Measurements from ENCODE around the gene EBF3. TPM values are rescaled to one million over a fixed set of nuclear protein-coding genes. Genes with fewer than 3 reads are reported as not detected.

The EBF3 gene
- total RNA-seq, 1 donor from 2014 or later: 1.2 TPM

DNA sequence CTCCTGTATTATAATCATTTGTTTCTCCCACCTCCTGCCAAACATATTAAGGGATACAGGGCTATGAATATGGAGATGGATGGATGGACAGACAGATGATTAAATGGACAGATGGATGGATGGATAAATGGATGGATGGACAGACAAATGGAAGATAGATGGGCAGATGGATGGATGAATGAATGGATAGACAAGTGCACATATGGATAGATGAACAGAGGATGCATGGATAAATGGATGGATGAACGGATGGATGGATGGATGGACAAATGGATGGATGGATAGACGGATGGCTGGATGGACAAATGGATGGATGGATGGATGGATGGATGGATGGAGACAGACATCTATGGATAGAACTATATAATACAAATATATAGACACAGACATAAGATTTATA, 59.8 kb downstream of the EBF3 start:
- no peak overlapping the region for H3K27ac Mint-ChIP-seq

DNA sequence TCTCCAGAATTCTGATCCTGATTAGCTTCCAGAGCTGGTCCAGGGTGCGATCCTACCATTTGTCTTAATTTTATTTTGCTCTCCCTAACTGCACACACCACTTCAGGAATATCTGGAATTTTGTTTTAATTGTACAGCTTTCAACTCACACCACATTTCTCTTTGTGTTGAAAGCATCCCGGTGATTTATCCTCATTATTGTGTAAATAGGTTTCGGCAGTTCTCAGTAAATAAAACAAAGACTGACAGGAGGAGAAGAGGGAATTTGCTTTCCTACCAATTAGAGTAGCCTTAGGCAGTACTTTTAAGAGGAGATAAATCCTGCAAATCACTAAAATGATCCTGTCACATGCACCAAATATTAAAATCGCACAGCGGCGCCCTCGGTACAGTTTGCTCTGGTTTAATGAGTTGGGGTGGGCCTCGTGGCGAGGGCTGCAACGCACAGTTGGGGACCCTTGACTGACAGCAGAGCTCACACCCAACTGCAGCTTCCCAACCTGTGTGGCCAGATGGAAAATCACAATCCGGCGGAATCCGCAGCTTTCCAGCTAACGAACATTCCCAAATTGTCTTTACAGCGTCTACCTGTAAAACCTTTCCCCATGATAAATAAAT, 62.6 kb downstream of the EBF3 start:
- TF ChIP-seq, protein P1, sequence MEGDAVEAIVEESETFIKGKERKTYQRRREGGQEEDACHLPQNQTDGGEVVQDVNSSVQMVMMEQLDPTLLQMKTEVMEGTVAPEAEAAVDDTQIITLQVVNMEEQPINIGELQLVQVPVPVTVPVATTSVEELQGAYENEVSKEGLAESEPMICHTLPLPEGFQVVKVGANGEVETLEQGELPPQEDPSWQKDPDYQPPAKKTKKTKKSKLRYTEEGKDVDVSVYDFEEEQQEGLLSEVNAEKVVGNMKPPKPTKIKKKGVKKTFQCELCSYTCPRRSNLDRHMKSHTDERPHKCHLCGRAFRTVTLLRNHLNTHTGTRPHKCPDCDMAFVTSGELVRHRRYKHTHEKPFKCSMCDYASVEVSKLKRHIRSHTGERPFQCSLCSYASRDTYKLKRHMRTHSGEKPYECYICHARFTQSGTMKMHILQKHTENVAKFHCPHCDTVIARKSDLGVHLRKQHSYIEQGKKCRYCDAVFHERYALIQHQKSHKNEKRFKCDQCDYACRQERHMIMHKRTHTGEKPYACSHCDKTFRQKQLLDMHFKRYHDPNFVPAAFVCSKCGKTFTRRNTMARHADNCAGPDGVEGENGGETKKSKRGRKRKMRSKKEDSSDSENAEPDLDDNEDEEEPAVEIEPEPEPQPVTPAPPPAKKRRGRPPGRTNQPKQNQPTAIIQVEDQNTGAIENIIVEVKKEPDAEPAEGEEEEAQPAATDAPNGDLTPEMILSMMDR (IDR thresholded peaks at IDR 0.05; ENCODE audit: unreplicated experiment): no peak
- H3K27ac Mint-ChIP-seq: no peak overlapping the region
- no peaks in the 10 kb centered on the region for H3K9me3 Mint-ChIP-seq
- H3K27me3 Mint-ChIP-seq (ENCODE audit: low read depth): peaks cover 67% of the 10 kb centered on the region
- no peaks in the 10 kb centered on the region for H3K36me3 Mint-ChIP-seq
- DNase-seq (ENCODE audit: low spot score in 2 of 2, unreplicated experiment in 2 of 2): no peak
- peaks cover 2% of the 10 kb centered on the region for H3K4me1 Mint-ChIP-seq
- no peak overlapping the region for H3K4me3 Mint-ChIP-seq

More for the DNA sequence above, 59.8 kb downstream of the EBF3 start:
- TF ChIP-seq, protein P1 (IDR thresholded peaks at IDR 0.05; ENCODE audit: unreplicated experiment): no peak
- H3K4me3 Mint-ChIP-seq: no peak overlapping the region
- H3K4me1 Mint-ChIP-seq: peaks cover 2% of the 10 kb centered on the region
- H3K36me3 Mint-ChIP-seq: no peaks in the 10 kb centered on the region
- DNase-seq (ENCODE audit: low spot score in 2 of 2, unreplicated experiment in 2 of 2): no peak
- H3K27me3 Mint-ChIP-seq (ENCODE audit: low read depth): peaks cover 49% of the 10 kb centered on the region
- no peaks in the 10 kb centered on the region for H3K9me3 Mint-ChIP-seq

DNA sequence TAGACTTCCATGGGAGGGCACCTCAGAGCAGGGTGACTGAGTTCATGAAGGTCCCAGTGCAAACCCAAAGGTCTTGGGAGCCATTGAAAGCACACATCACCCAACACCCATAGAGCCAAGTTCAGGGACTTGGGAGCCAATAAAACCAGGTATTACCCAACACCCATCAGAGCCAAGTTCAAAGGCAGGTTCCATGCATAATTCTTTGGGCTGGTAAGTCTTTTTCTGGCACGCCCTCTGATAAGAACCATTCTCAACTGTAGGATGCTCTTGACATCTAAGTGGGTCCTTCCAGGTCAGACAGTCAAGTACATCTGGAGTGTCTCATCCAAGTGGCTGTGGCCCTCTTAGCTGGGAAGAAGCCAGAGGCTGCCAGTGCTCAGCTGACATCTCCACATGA, 63.2 kb downstream of the EBF3 start:
- peaks cover 70% of the 10 kb centered on the region for H3K27me3 Mint-ChIP-seq (ENCODE audit: low read depth)
- no peak overlapping the region for H3K4me3 Mint-ChIP-seq
- TF ChIP-seq, protein P1 (IDR thresholded peaks at IDR 0.05; ENCODE audit: unreplicated experiment): no peak
- no peaks in the 10 kb centered on the region for H3K36me3 Mint-ChIP-seq
- peaks cover 2% of the 10 kb centered on the region for H3K4me1 Mint-ChIP-seq
- H3K9me3 Mint-ChIP-seq: no peaks in the 10 kb centered on the region
- no peak overlapping the region for H3K27ac Mint-ChIP-seq
- DNase-seq (ENCODE audit: low spot score in 2 of 2, unreplicated experiment in 2 of 2): no peak

DNA sequence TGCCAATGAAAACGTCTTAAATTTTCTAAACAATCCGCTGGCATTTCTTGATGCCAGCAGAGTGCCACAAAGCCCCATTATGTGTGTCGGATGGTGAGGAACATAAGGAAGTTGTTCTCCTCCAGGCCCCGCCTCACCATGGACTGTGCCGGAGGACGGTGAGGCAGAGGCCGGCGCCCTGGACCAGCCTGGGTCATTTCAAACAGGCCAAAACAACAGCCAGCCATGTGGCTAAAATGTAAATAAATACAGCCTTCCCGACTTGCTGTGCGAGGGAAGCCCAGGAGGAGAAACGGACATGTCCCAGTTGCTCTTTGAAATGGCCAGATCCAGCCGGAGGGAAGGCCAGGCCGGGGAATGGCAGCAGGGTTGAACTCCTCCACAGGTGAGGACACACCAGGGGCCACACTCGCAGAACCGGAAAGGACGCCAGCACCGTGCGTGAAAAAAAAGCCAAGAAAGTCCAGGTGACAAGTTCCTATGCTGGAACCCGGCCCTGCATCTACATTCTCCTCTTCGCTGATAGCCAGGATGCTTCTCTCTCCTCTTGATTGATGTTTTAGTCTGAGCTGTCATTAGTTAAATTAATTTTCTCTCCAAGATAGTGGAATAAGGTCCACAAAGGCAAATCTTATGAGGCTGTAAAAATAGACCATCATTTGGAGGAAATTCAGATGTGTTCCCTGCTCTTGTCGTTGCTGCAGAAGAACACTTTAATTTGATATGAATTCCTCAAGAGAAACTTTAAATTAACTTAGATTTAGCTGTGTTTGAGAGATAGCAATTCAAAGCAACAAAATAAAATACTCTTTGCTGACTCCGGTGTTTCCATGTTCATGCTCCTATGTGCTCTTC, 64.6 kb downstream of the EBF3 start:
- Mint-ChIP-seq H3K4me3 (no peak overlapping the region), H3K36me3 (no peaks in the 10 kb centered on the region), H3K4me1 (peaks cover 2% of the 10 kb centered on the region), H3K9me3 (no peaks in the 10 kb centered on the region), H3K27me3 (ENCODE audit: low read depth) (peaks cover 79% of the 10 kb centered on the region), H3K27ac (no peak overlapping the region)
- TF ChIP-seq, protein P1 (IDR thresholded peaks at IDR 0.05; ENCODE audit: unreplicated experiment): no peak
- no peak for DNase-seq (ENCODE audit: low spot score in 2 of 2, unreplicated experiment in 2 of 2)

DNA sequence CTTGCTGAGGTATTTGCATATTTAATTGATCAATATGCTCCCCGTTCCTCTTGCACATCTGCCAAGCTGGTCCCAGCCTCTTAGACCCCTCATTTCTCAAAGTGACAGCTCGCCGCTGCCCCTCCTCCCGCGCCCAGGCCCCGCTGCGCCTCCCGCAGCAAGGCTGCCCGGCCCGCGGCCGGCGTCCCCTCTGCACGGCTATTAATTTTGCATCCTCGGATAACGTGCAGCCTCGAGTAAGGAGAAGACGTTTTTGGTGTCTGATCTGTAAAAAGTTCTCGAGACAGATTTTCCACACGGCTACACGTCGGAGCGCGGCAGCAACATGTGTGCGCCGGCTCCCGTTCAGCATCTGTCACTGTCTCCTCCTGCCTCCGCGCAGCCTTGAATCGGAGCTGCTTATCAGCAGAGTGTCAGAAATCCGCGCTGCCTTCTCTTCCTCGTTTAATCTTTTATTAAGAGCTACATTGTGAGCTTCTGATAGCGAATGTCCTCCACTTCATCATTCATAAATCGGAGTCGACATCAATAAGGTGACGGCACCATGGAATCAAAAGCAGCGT, 65.3 kb downstream of the EBF3 start:
- peaks cover 75% of the 10 kb centered on the region for H3K27me3 Mint-ChIP-seq (ENCODE audit: low read depth)
- H3K9me3 Mint-ChIP-seq: no peaks in the 10 kb centered on the region
- H3K36me3 Mint-ChIP-seq: no peaks in the 10 kb centered on the region
- no peak overlapping the region for H3K27ac Mint-ChIP-seq
- H3K4me3 Mint-ChIP-seq: no peak overlapping the region
- TF ChIP-seq, protein P1 (IDR thresholded peaks at IDR 0.05; ENCODE audit: unreplicated experiment): no peak
- DNase-seq (ENCODE audit: low spot score in 2 of 2, unreplicated experiment in 2 of 2): no peak
- H3K4me1 Mint-ChIP-seq: peaks cover 2% of the 10 kb centered on the region
